ENCODE measurements around the gene GEMIN5. TPM values are rescaled to one million over a fixed set of nuclear protein-coding genes. Genes with fewer than 3 reads are reported as not detected.

GEMIN5 gene
- total RNA-seq, 1 experiment from 2014 or later: 20.8 TPM

GRCh38 chr5:154949781-154950180, 11.8 kb upstream of the GEMIN5 start:
- H2AFZ ChIP-seq (ENCODE audit: low read length): no peak overlapping the region
- H3K79me2 ChIP-seq (ENCODE audit: low read length): peaks cover 80% of the 10 kb centered on the region
- H3K9me2 ChIP-seq (replicated peaks; ENCODE audit: insufficient read depth, low read length): no peaks in the 10 kb centered on the region
- H3K27me3 ChIP-seq (ENCODE audit: low read length): no peaks in the 10 kb centered on the region
- H3K9ac ChIP-seq (ENCODE audit: low read length): no peak overlapping the region
- H3K27ac ChIP-seq (ENCODE audit: low read length): no peak overlapping the region
- H3K4me2 ChIP-seq (ENCODE audit: low read depth, low read length, poor library complexity, severe bottlenecking): no peak overlapping the region
- no peaks in the 10 kb centered on the region for H3K9me3 ChIP-seq (ENCODE audit: low read length)
- DNase-seq: no peak
- 0 out of 2 replicates have a peak, but pooled peaks cover 4% of the 10 kb centered on the region for H4K20me1 ChIP-seq (ENCODE audit: insufficient read depth, low read depth, low read length)
- H3K4me3 ChIP-seq (ENCODE audit: low read length): no peak overlapping the region
- H3K36me3 ChIP-seq (ENCODE audit: insufficient read depth, low read length): peaks cover 16% of the 10 kb centered on the region; the same call in 1 of the 2 replicates
- peaks cover 8% of the 10 kb centered on the region for H3K4me1 ChIP-seq (ENCODE audit: low read length)

GRCh38 chr5:154948313-154948712, 10.3 kb upstream of the GEMIN5 start:
- no peak overlapping the region for H3K4me2 ChIP-seq (ENCODE audit: low read depth, low read length, poor library complexity, severe bottlenecking)
- H3K4me1 ChIP-seq (ENCODE audit: low read length): peaks cover 13% of the 10 kb centered on the region
- H4K20me1 ChIP-seq (ENCODE audit: insufficient read depth, low read depth, low read length): 0 out of 2 replicates have a peak, but pooled peaks cover 4% of the 10 kb centered on the region
- H3K4me3 ChIP-seq (ENCODE audit: low read length): no peak overlapping the region
- no peaks in the 10 kb centered on the region for H3K9me3 ChIP-seq (ENCODE audit: low read length)
- H3K9me2 ChIP-seq (replicated peaks; ENCODE audit: insufficient read depth, low read length): no peaks in the 10 kb centered on the region
- peaks cover 16% of the 10 kb centered on the region; the same call in 1 of the 2 replicates for H3K36me3 ChIP-seq (ENCODE audit: insufficient read depth, low read length)
- DNase-seq: no peak
- no peak overlapping the region for H2AFZ ChIP-seq (ENCODE audit: low read length)
- peaks cover 93% of the 10 kb centered on the region for H3K79me2 ChIP-seq (ENCODE audit: low read length)
- H3K27ac ChIP-seq (ENCODE audit: low read length): no peak overlapping the region
- H3K27me3 ChIP-seq (ENCODE audit: low read length): no peaks in the 10 kb centered on the region
- H3K9ac ChIP-seq (ENCODE audit: low read length): no peak overlapping the region

GRCh38 chr5:154947778-154948177, 9.8 kb upstream of the GEMIN5 start:
- Histone ChIP-seq H3K4me3 (ENCODE audit: low read length) (no peak overlapping the region), H3K9me3 (ENCODE audit: low read length) (no peaks in the 10 kb centered on the region), H3K4me2 (ENCODE audit: low read depth, low read length, poor library complexity, severe bottlenecking) (no peak overlapping the region), H3K79me2 (ENCODE audit: low read length) (peaks cover 97% of the 10 kb centered on the region), H3K27ac (ENCODE audit: low read length) (no peak overlapping the region), H3K27me3 (ENCODE audit: low read length) (no peaks in the 10 kb centered on the region), H3K9me2 (replicated peaks; ENCODE audit: insufficient read depth, low read length) (no peaks in the 10 kb centered on the region), H4K20me1 (ENCODE audit: insufficient read depth, low read depth, low read length) (0 out of 2 replicates have a peak, but pooled peaks cover 4% of the 10 kb centered on the region), H2AFZ (ENCODE audit: low read length) (no peak overlapping the region), H3K9ac (ENCODE audit: low read length) (no peak overlapping the region), H3K36me3 (ENCODE audit: insufficient read depth, low read length) (peaks cover 16% of the 10 kb centered on the region; the same call in 1 of the 2 replicates), H3K4me1 (ENCODE audit: low read length) (peaks cover 18% of the 10 kb centered on the region)
- no peak for DNase-seq

- H3K9me2 ChIP-seq (replicated peaks; ENCODE audit: insufficient read depth, low read length): no peaks in the 10 kb centered on the region
- no peaks in the 10 kb centered on the region for H3K27me3 ChIP-seq (ENCODE audit: low read length)
- peaks cover 97% of the 10 kb centered on the region for H3K79me2 ChIP-seq (ENCODE audit: low read length)
- no peak overlapping the region for H3K27ac ChIP-seq (ENCODE audit: low read length)
- no peak overlapping the region for H2AFZ ChIP-seq (ENCODE audit: low read length)
- no peaks in the 10 kb centered on the region for H3K9me3 ChIP-seq (ENCODE audit: low read length)
- H3K36me3 ChIP-seq (ENCODE audit: insufficient read depth, low read length): peaks cover 13% of the 10 kb centered on the region; the same call in 1 of the 2 replicates
- H3K4me3 ChIP-seq (ENCODE audit: low read length): no peak overlapping the region
- no peak overlapping the region for H3K4me2 ChIP-seq (ENCODE audit: low read depth, low read length, poor library complexity, severe bottlenecking)
- DNase-seq: peak; percentile 74
- H3K9ac ChIP-seq (ENCODE audit: low read length): no peak overlapping the region
- 0 out of 2 replicates have a peak, but pooled peaks cover 4% of the 10 kb centered on the region for H4K20me1 ChIP-seq (ENCODE audit: insufficient read depth, low read depth, low read length)
- peaks cover 25% of the 10 kb centered on the region for H3K4me1 ChIP-seq (ENCODE audit: low read length)
Observed at GRCh38 chr5:154945695-154946301, 7.8 kb upstream of the GEMIN5 start.

- peaks cover 13% of the 10 kb centered on the region; the same call in 1 of the 2 replicates for H3K36me3 ChIP-seq (ENCODE audit: insufficient read depth, low read length)
- no peak overlapping the region for H3K4me2 ChIP-seq (ENCODE audit: low read depth, low read length, poor library complexity, severe bottlenecking)
- H4K20me1 ChIP-seq (ENCODE audit: insufficient read depth, low read depth, low read length): 0 out of 2 replicates have a peak, but pooled peaks cover 4% of the 10 kb centered on the region
Observed at GRCh38 chr5:154944716-154945115, 6.7 kb upstream of the GEMIN5 start.

GRCh38 chr5:154943527-154943926, 5.5 kb upstream of the GEMIN5 start:
- Histone ChIP-seq H3K79me2 (ENCODE audit: low read length) (peaks cover 75% of the 10 kb centered on the region), H4K20me1 (ENCODE audit: insufficient read depth, low read depth, low read length) (0 out of 2 replicates have a peak, but pooled peaks cover 4% of the 10 kb centered on the region), H3K9me2 (replicated peaks; ENCODE audit: insufficient read depth, low read length) (no peaks in the 10 kb centered on the region), H3K4me2 (ENCODE audit: low read depth, low read length, poor library complexity, severe bottlenecking) (no peak overlapping the region), H2AFZ (ENCODE audit: low read length) (no peak overlapping the region), H3K4me3 (ENCODE audit: low read length) (no peak overlapping the region), H3K9ac (ENCODE audit: low read length) (no peak overlapping the region), H3K4me1 (ENCODE audit: low read length) (peaks cover 34% of the 10 kb centered on the region), H3K36me3 (ENCODE audit: insufficient read depth, low read length) (peaks cover 12% of the 10 kb centered on the region; the same call in 1 of the 2 replicates), H3K27ac (ENCODE audit: low read length) (no peak overlapping the region), H3K9me3 (ENCODE audit: low read length) (no peaks in the 10 kb centered on the region), H3K27me3 (ENCODE audit: low read length) (no peaks in the 10 kb centered on the region)
- no peak for DNase-seq

More at GRCh38 chr5:154944716-154945115, 6.7 kb upstream of the GEMIN5 start:
- Histone ChIP-seq H3K9me2 (replicated peaks; ENCODE audit: insufficient read depth, low read length) (no peaks in the 10 kb centered on the region), H3K27ac (ENCODE audit: low read length) (no peak overlapping the region), H3K9me3 (ENCODE audit: low read length) (no peaks in the 10 kb centered on the region), H3K9ac (ENCODE audit: low read length) (no peak overlapping the region), H3K79me2 (ENCODE audit: low read length) (peaks cover 87% of the 10 kb centered on the region), H3K4me3 (ENCODE audit: low read length) (no peak overlapping the region), H2AFZ (ENCODE audit: low read length) (no peak overlapping the region), H3K27me3 (ENCODE audit: low read length) (no peaks in the 10 kb centered on the region), H3K4me1 (ENCODE audit: low read length) (peaks cover 34% of the 10 kb centered on the region)
- no peak for DNase-seq

- peak; percentile 97 for DNase-seq
- H3K9me2 ChIP-seq (replicated peaks; ENCODE audit: insufficient read depth, low read length): no peaks in the 10 kb centered on the region
- peaks cover 2% of the 10 kb centered on the region; the same call in 1 of the 2 replicates for H3K36me3 ChIP-seq (ENCODE audit: insufficient read depth, low read length)
- peaks cover 47% of the 10 kb centered on the region for H3K4me1 ChIP-seq (ENCODE audit: low read length)
- H2AFZ ChIP-seq (ENCODE audit: low read length): peak within 1 kb of the TSS; percentile 76
- peak within 1 kb of the TSS; percentile 80 for H3K9ac ChIP-seq (ENCODE audit: low read length)
- H3K4me2 ChIP-seq (ENCODE audit: low read depth, low read length, poor library complexity, severe bottlenecking): peak within 1 kb of the TSS; percentile 77
- no peaks in the 10 kb centered on the region for H3K9me3 ChIP-seq (ENCODE audit: low read length)
- H3K4me3 ChIP-seq (ENCODE audit: low read length): peak within 1 kb of the TSS; percentile 80
- H3K27me3 ChIP-seq (ENCODE audit: low read length): no peaks in the 10 kb centered on the region
- H3K27ac ChIP-seq (ENCODE audit: low read length): peak within 1 kb of the TSS; percentile 50
- H4K20me1 ChIP-seq (ENCODE audit: insufficient read depth, low read depth, low read length): 0 out of 2 replicates have a peak, but pooled peaks cover 1% of the 10 kb centered on the region
- H3K79me2 ChIP-seq (ENCODE audit: low read length): peaks cover 69% of the 10 kb centered on the region
Observed at GRCh38 chr5:154940772-154941620, 3.0 kb upstream of the GEMIN5 start, which contains the start of gene MRPL22. Gene MRPL22, plus strand, starts transcription at chr5:154941073. Its CDS starts 38 bp downstream, at chr5:154941111.

GRCh38 chr5:154940375-154940771, 2.4 kb upstream of the GEMIN5 start:
- H3K79me2 ChIP-seq (ENCODE audit: low read length): peaks cover 69% of the 10 kb centered on the region
- DNase-seq: no peak
- H3K4me3 ChIP-seq (ENCODE audit: low read length): peak overlapping the region; percentile 80
- H2AFZ ChIP-seq (ENCODE audit: low read length): no peak overlapping the region
- H3K36me3 ChIP-seq (ENCODE audit: insufficient read depth, low read length): peaks cover 4% of the 10 kb centered on the region
- peak overlapping the region; percentile 77 for H3K4me2 ChIP-seq (ENCODE audit: low read depth, low read length, poor library complexity, severe bottlenecking)
- H3K9me3 ChIP-seq (ENCODE audit: low read length): no peaks in the 10 kb centered on the region
- peak overlapping the region; percentile 80 for H3K9ac ChIP-seq (ENCODE audit: low read length)
- H3K27me3 ChIP-seq (ENCODE audit: low read length): no peaks in the 10 kb centered on the region
- H3K27ac ChIP-seq (ENCODE audit: low read length): no peak overlapping the region
- peaks cover 49% of the 10 kb centered on the region for H3K4me1 ChIP-seq (ENCODE audit: low read length)
- H4K20me1 ChIP-seq (ENCODE audit: insufficient read depth, low read depth, low read length): no peaks in the 10 kb centered on the region
- H3K9me2 ChIP-seq (replicated peaks; ENCODE audit: insufficient read depth, low read length): no peaks in the 10 kb centered on the region
